Peyer's patch (tissue), 4 donors: ENCODE results near the gene SULT1A2.

Experiments used
- CTCF ChIP-seq, 6 experiments: fragments of 450-650 bp in 4 of 6; fragments of 200-600 bp in 2 of 6; sonication (generic) in 1 of 6; IDR thresholded peaks; one replicate each; pipeline ENCODE4 v1.5.1; 2017 to 2019; ENCODE audit warnings: antibody characterized with exemption in 6 of 6, mild to moderate bottlenecking in 3 of 6, moderate library complexity in 1 of 6
- POLR2A ChIP-seq, 2 donors: fragments of 450-650 bp; IDR thresholded peaks; one replicate each; pipeline ENCODE4 v1.5.1; 2017; ENCODE audit warnings: antibody characterized with exemption in 2 of 2, mild to moderate bottlenecking in 2 of 2, moderate library complexity in 2 of 2

- TF ChIP-seq POLR2A (IDR thresholded peaks at IDR 0.05) (no peak), CTCF (IDR thresholded peaks at IDR 0.05) (no peak)
These were observed 6.7 kb upstream of the SULT1A2 start for GRCh38 chr16:28603381-28604185.
